Melanocyte of skin (primary cell): ENCODE measurements around the gene SEMA3C. TPM values are rescaled to one million over a fixed set of nuclear protein-coding genes. Genes with fewer than 3 reads are reported as not detected.

Experiments used
- total RNA-seq, 2 donors: library from RNA; depleted of rRNA; stranded (reverse); fragments of >200 nt; gene quantifications; 2 replicates each; pipeline ENCODE4 v1.2.3, GENCODE V29; 2012

SEMA3C gene
- 100 to 1,000 TPM; 150 to 235 TPM for total RNA-seq

GRCh38 chr7:80918909-80919721 lies at the start of gene SEMA3C:
SEMA3C (minus strand) TSS chr7:80919051; CDS start chr7:80916781, 2,270 bp downstream.

